ENCODE results near the gene CASR. TPM values are rescaled to one million over a fixed set of nuclear protein-coding genes. Genes with fewer than 3 reads are reported as not detected.

The CASR gene
- total RNA-seq, 1 experiment from 2014 or later = not detected

DNA sequence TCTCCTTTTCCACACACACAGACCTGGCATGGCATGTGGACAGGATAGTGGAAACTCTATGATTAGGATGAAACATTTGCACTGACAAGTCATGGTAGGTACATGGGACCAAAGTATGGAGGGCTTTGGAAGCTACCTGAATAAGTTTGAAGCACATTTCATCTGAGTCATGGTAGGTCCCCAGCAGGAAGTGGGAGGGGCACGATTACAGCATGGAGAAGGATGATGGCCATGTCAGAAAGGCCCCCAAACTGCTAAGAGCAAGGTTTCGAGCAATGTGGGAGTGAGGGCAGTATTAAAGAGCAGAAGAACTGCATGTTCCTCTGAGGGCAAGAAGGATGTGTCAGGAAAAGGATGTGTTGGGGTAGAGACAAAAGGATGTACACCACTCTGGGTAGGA, 90.0 kb downstream of the CASR start:
- intact Hi-C loops (cut with micrococcal nuclease) = no loop called here
- Histone ChIP-seq H3K4me3 (ENCODE audit: low read length) (no peak overlapping the region), H3F3A (ENCODE audit: low read length, unreplicated experiment) (no peaks in the 10 kb centered on the region), H3K4me1 (ENCODE audit: insufficient read depth, low read length) (no peaks in the 10 kb centered on the region), H3K9ac (ENCODE audit: low read length) (no peak overlapping the region), H3K27me3 (ENCODE audit: low read length) (peaks cover 46% of the 10 kb centered on the region), H2AFZ (ENCODE audit: low read length) (no peak overlapping the region), H3K79me2 (ENCODE audit: low read length) (no peaks in the 10 kb centered on the region), H3K4me2 (ENCODE audit: low read length) (no peak overlapping the region), H3K9me2 (replicated peaks; ENCODE audit: low read length) (no peaks in the 10 kb centered on the region), H4K20me1 (ENCODE audit: low read length) (no peaks in the 10 kb centered on the region), H3K36me3 (ENCODE audit: low read depth, low read length) (no peaks in the 10 kb centered on the region), H3K9me3 (ENCODE audit: low read length) (no peaks in the 10 kb centered on the region), H3K27ac (ENCODE audit: low read length) (no peak overlapping the region)
- no peak for ATAC-seq
- DNase-seq = no peak
- BruUV-seq (replicated peaks) = no TSS peak
- TF ChIP-seq, protein P1, sequence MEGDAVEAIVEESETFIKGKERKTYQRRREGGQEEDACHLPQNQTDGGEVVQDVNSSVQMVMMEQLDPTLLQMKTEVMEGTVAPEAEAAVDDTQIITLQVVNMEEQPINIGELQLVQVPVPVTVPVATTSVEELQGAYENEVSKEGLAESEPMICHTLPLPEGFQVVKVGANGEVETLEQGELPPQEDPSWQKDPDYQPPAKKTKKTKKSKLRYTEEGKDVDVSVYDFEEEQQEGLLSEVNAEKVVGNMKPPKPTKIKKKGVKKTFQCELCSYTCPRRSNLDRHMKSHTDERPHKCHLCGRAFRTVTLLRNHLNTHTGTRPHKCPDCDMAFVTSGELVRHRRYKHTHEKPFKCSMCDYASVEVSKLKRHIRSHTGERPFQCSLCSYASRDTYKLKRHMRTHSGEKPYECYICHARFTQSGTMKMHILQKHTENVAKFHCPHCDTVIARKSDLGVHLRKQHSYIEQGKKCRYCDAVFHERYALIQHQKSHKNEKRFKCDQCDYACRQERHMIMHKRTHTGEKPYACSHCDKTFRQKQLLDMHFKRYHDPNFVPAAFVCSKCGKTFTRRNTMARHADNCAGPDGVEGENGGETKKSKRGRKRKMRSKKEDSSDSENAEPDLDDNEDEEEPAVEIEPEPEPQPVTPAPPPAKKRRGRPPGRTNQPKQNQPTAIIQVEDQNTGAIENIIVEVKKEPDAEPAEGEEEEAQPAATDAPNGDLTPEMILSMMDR (conservative IDR thresholded peaks at IDR 0.05; ENCODE audit: low read depth, low read length) = no peak
- TF ChIP-seq EZH2 (IDR thresholded peaks at IDR 0.05; ENCODE audit: low read length, unreplicated experiment) (no peak), EZH2phosphoT487 (IDR thresholded peaks at IDR 0.05; ENCODE audit: borderline replicate concordance, low read length) (no peak)
- POLR2A ChIA-PET (ENCODE audit: unreplicated experiment) = no interaction called here
- CTCF ChIA-PET = interaction anchor here (0.6 kb wide), 1 partner anchor 49 kb away, joined by 4 read pairs; no protein-coding TSS in a partner anchor

DNA sequence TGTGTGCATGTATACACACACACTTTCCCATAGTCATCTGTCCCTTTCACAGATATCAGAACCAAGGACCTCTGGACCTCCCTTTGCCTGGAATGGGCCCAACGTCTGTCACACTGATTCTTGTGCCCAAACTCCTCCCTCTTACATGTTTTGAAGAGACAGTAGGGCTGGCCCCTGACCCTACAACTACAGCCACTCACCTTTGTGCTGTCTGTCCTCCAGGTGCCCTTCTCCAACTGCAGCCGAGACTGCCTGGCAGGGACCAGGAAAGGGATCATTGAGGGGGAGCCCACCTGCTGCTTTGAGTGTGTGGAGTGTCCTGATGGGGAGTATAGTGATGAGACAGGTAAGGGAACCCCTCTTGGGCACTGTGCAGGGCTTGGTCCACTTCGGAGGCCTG, 98.4 kb downstream of the CASR start:
- H3K4me3 ChIP-seq (ENCODE audit: low read length) = no peak overlapping the region
- no peak overlapping the region for H3K27ac ChIP-seq (ENCODE audit: low read length)
- intact Hi-C loops (cut with micrococcal nuclease) = no loop called here
- H3K36me3 ChIP-seq (ENCODE audit: low read depth, low read length) = no peaks in the 10 kb centered on the region
- H2AFZ ChIP-seq (ENCODE audit: low read length) = no peak overlapping the region
- TF ChIP-seq EZH2phosphoT487 (IDR thresholded peaks at IDR 0.05; ENCODE audit: borderline replicate concordance, low read length) = no peak
- no peak for TF ChIP-seq EZH2 (IDR thresholded peaks at IDR 0.05; ENCODE audit: low read length, unreplicated experiment)
- TF ChIP-seq, protein P1 (conservative IDR thresholded peaks at IDR 0.05; ENCODE audit: low read depth, low read length) = no peak
- H3K4me2 ChIP-seq (ENCODE audit: low read length) = no peak overlapping the region
- H3K9me2 ChIP-seq (replicated peaks; ENCODE audit: low read length) = no peaks in the 10 kb centered on the region
- H3K9ac ChIP-seq (ENCODE audit: low read length) = no peak overlapping the region
- DNase-seq = no peak
- no peaks in the 10 kb centered on the region for H3F3A ChIP-seq (ENCODE audit: low read length, unreplicated experiment)
- no peaks in the 10 kb centered on the region for H4K20me1 ChIP-seq (ENCODE audit: low read length)
- no TSS peak for BruUV-seq (replicated peaks)
- ATAC-seq = no peak
- ChIA-PET CTCF (no interaction called here), POLR2A (ENCODE audit: unreplicated experiment) (no interaction called here)
- H3K79me2 ChIP-seq (ENCODE audit: low read length) = no peaks in the 10 kb centered on the region
- peaks cover 85% of the 10 kb centered on the region for H3K27me3 ChIP-seq (ENCODE audit: low read length)
- no peaks in the 10 kb centered on the region for H3K4me1 ChIP-seq (ENCODE audit: insufficient read depth, low read length)
- H3K9me3 ChIP-seq (ENCODE audit: low read length) = no peaks in the 10 kb centered on the region

DNA sequence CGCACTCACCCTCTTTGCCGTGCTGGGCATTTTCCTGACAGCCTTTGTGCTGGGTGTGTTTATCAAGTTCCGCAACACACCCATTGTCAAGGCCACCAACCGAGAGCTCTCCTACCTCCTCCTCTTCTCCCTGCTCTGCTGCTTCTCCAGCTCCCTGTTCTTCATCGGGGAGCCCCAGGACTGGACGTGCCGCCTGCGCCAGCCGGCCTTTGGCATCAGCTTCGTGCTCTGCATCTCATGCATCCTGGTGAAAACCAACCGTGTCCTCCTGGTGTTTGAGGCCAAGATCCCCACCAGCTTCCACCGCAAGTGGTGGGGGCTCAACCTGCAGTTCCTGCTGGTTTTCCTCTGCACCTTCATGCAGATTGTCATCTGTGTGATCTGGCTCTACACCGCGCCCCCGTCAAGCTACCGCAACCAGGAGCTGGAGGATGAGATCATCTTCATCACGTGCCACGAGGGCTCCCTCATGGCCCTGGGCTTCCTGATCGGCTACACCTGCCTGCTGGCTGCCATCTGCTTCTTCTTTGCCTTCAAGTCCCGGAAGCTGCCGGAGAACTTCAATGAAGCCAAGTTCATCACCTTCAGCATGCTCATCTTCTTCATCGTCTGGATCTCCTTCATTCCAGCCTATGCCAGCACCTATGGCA, 100.5 kb downstream of the CASR start:
- H3K4me3 ChIP-seq (ENCODE audit: low read length) = no peak overlapping the region
- CTCF ChIA-PET = no interaction called here
- no peaks in the 10 kb centered on the region for H3K4me1 ChIP-seq (ENCODE audit: insufficient read depth, low read length)
- H2AFZ ChIP-seq (ENCODE audit: low read length) = no peak overlapping the region
- no peak for TF ChIP-seq EZH2phosphoT487 (IDR thresholded peaks at IDR 0.05; ENCODE audit: borderline replicate concordance, low read length)
- TF ChIP-seq, protein P1 (conservative IDR thresholded peaks at IDR 0.05; ENCODE audit: low read depth, low read length) = no peak
- no peak for TF ChIP-seq EZH2 (IDR thresholded peaks at IDR 0.05; ENCODE audit: low read length, unreplicated experiment)
- H3K4me2 ChIP-seq (ENCODE audit: low read length) = no peak overlapping the region
- DNase-seq (no peak), ATAC-seq (no peak)
- intact Hi-C loops (cut with micrococcal nuclease) = no loop called here
- no peaks in the 10 kb centered on the region for H3F3A ChIP-seq (ENCODE audit: low read length, unreplicated experiment)
- no peak overlapping the region for H3K27ac ChIP-seq (ENCODE audit: low read length)
- H3K79me2 ChIP-seq (ENCODE audit: low read length) = no peaks in the 10 kb centered on the region
- H3K9ac ChIP-seq (ENCODE audit: low read length) = no peak overlapping the region
- H3K27me3 ChIP-seq (ENCODE audit: low read length) = peaks cover 93% of the 10 kb centered on the region
- H3K36me3 ChIP-seq (ENCODE audit: low read depth, low read length) = no peaks in the 10 kb centered on the region
- H3K9me2 ChIP-seq (replicated peaks; ENCODE audit: low read length) = no peaks in the 10 kb centered on the region
- no TSS peak for BruUV-seq (replicated peaks)
- POLR2A ChIA-PET (ENCODE audit: unreplicated experiment) = no interaction called here
- no peaks in the 10 kb centered on the region for H3K9me3 ChIP-seq (ENCODE audit: low read length)
- H4K20me1 ChIP-seq (ENCODE audit: low read length) = no peaks in the 10 kb centered on the region

Measured in PC-3 (cell line).